BE2C (cell line): ENCODE measurements around the gene MRPS35.

ENCODE experiments used
- DNase-seq: peaks from one replicate; pipeline ENCODE4 v3.0.0-alpha.2; 2020
- H3K27me3 ChIP-seq: fragments of 250-450 bp; sonication (Bioruptor Pico); 2 replicates; pipeline ENCODE4 v1.5.1; 2020; ENCODE audit warnings: mild to moderate bottlenecking
- H3K36me3 ChIP-seq: fragments of 250-450 bp; sonication (Bioruptor Pico); 2 replicates; pipeline ENCODE4 v1.5.1; 2020; ENCODE audit warnings: mild to moderate bottlenecking
- H3K4me1 ChIP-seq: fragments of 250-450 bp; sonication (Bioruptor Pico); 2 replicates; pipeline ENCODE4 v1.5.1; 2020
- H3K4me3 ChIP-seq: 2 replicates; pipeline ENCODE4 v1.5.1; 2011; ENCODE audit warnings: low read depth, low read length
- H3K9me3 ChIP-seq: fragments of 250-450 bp; sonication (Bioruptor Pico); 2 replicates; pipeline ENCODE4 v1.5.1; 2020
- CTCF ChIP-seq: IDR thresholded peaks from 2 replicates; pipeline ENCODE4 v1.5.1; 2012; ENCODE audit warnings: mild to moderate bottlenecking, low read depth, low read length

Gene MRPS35

DNA sequence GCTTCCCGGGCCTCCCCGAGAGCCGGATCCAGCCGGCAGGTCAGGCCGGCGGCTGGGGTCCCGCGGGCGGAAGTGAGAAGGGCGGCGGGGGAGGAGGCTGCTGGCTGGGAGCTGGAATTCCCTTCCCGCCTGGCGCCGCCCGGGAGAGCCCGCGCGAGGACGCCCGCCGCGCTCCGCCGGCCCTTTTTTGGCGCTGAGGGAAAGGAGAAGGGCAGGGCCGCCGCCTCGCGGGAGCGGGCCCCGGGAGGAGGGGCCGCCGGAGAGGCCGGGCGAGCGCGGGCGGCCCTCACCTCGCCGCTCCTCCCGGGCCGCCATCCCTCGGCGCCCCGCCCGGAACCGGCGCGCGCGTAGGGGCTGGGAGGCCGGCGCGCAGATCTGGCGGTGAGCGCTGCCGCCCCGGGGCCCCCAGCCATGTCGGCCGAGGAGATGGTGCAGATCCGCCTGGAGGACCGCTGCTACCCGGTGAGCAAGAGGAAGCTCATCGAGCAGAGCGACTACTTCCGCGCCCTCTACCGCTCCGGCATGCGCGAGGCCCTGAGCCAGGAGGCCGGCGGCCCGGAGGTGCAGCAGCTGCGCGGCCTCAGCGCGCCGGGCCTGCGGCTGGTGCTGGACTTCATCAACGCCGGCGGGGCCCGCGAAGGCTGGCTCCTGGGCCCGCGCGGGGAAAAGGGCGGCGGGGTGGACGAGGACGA lies 69.4 kb downstream of the MRPS35 start, which contains the start of the genes KLHL42 and MANSC4:
Gene KLHL42 (plus strand): TSS at position 314 of the 692 bp plus-strand sequence. CDS start 98 bp downstream, at position 412.
Gene MANSC4 (minus strand): TSS at position 317 of the 692 bp plus-strand sequence. CDS start 8,960 bp downstream, outside the sequence.
- peak; percentile 85 for DNase-seq
- H3K36me3 ChIP-seq = peaks cover 3% of the 10 kb centered on the region
- no peaks in the 10 kb centered on the region for H3K9me3 ChIP-seq
- no peaks in the 10 kb centered on the region for H3K27me3 ChIP-seq
- H3K4me3 ChIP-seq = peak within 1 kb of the TSS; percentile 88
- no peak for TF ChIP-seq CTCF
- peaks cover 5% of the 10 kb centered on the region for H3K4me1 ChIP-seq

- Histone ChIP-seq H3K4me3 (peak overlapping the region; percentile 88), H3K36me3 (peaks cover 3% of the 10 kb centered on the region), H3K27me3 (no peaks in the 10 kb centered on the region), H3K9me3 (no peaks in the 10 kb centered on the region), H3K4me1 (peaks cover 5% of the 10 kb centered on the region)
- TF ChIP-seq CTCF = no peak
- DNase-seq = peak; percentile 32
These were observed 70.2 kb downstream of the MRPS35 start for GRCh38 chr12:27780612-27781408.

DNA sequence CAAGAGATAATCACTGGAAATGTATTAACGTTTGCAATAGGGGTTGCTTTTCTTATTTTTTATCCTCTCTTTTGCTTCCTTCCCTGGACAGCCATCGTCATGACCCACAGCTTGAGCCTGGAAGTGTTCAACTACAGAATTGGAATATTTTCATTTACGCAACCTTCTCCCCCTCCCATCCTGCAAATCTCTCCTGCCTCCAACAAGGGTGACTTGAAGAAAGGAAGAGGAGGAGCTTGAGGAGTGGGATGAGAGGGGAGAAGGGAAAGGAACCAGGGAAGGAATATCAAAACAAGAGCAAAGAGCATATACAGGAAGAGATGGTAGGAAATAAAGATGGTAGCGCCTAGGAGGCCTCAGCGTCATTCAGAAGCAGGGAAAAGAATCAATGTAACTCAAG lies 71.0 kb downstream of the MRPS35 start:
- H3K4me3 ChIP-seq = peak overlapping the region; percentile 88
- H3K9me3 ChIP-seq = no peaks in the 10 kb centered on the region
- TF ChIP-seq CTCF = no peak
- no peaks in the 10 kb centered on the region for H3K27me3 ChIP-seq
- H3K36me3 ChIP-seq = peaks cover 7% of the 10 kb centered on the region
- H3K4me1 ChIP-seq = peaks cover 5% of the 10 kb centered on the region
- no peak for DNase-seq

DNA sequence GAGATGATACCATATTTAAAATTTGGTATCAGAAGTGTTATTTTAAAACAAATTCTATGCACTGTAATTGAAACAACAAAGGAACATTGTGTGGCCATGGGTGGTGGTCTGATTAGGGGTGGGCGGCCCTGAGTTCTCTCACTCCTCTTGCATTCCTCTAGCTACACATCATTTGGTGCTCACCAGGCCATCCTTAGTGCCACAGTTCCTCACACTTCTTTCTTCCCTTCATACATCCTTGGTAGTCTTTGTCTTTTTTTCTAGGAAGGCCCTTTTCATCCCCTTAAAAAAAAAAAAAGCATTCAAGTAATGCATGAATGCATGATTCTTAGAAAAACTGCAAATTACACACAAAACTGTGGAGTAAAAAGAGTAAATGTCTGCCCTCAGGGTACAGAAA lies 71.8 kb downstream of the MRPS35 start:
- Histone ChIP-seq H3K27me3 (no peaks in the 10 kb centered on the region), H3K4me3 (no peak overlapping the region), H3K9me3 (no peaks in the 10 kb centered on the region), H3K36me3 (peaks cover 7% of the 10 kb centered on the region), H3K4me1 (peaks cover 5% of the 10 kb centered on the region)
- no peak for DNase-seq
- TF ChIP-seq CTCF = no peak

- no peak for DNase-seq
- Histone ChIP-seq H3K27me3 (no peaks in the 10 kb centered on the region), H3K4me3 (no peak overlapping the region), H3K36me3 (peaks cover 19% of the 10 kb centered on the region), H3K9me3 (no peaks in the 10 kb centered on the region), H3K4me1 (peaks cover 5% of the 10 kb centered on the region)
- no peak for TF ChIP-seq CTCF
These were observed 75.4 kb downstream of the MRPS35 start for GRCh38 chr12:27785882-27786570.
